GM12873 (cell line): ENCODE results near the gene CHEK1.

Experiments
- CTCF ChIP-seq: IDR thresholded peaks from 2 replicates; pipeline ENCODE4 v1.5.1; 2012; ENCODE audit warnings: low read depth, mild to moderate bottlenecking, moderate library complexity, low read length, control low read depth; ENCODE audit not compliant: insufficient read depth; ENCODE audit errors: missing control alignments

Gene CHEK1

GRCh38 chr11:125624756-125625213, at the start of gene CHEK1:
TSS of gene CHEK1 (plus strand) at chr11:125625163. CDS start at chr11:125626769, 1,606 bp downstream.
- no peak for TF ChIP-seq CTCF

- no peak for TF ChIP-seq CTCF
These were observed 46.2 kb upstream of the CHEK1 start for GRCh38 chr11:125578783-125579182.

- TF ChIP-seq CTCF, result no peak
These were observed 45.2 kb upstream of the CHEK1 start for GRCh38 chr11:125579811-125580210.

- no peak for TF ChIP-seq CTCF
These were observed 41.5 kb upstream of the CHEK1 start for GRCh38 chr11:125583496-125583895.

GRCh38 chr11:125585487-125585886, 39.5 kb upstream of the CHEK1 start:
- no peak for TF ChIP-seq CTCF

GRCh38 chr11:125586623-125587022, 38.3 kb upstream of the CHEK1 start:
- no peak for TF ChIP-seq CTCF

GRCh38 chr11:125587480-125587879, 37.5 kb upstream of the CHEK1 start:
- TF ChIP-seq CTCF, result no peak
